Upper lobe of left lung (tissue), 4 donors: Measurements from ENCODE around the gene PBRM1.

Source experiments
- CTCF ChIP-seq, 6 experiments: fragments of 450-650 bp in 4 of 6; fragments of 200-600 bp in 2 of 6; sonication (generic) in 2 of 6; IDR thresholded peaks; one replicate each; pipeline ENCODE4 v1.5.1; 2016 to 2019; ENCODE audit warnings: antibody characterized with exemption in 6 of 6
- EP300 ChIP-seq, 4 donors: sonication (generic); formaldehyde crosslinking; IDR thresholded peaks; one replicate each; pipeline ENCODE4 v1.5.1; 2017; ENCODE audit warnings: antibody characterized with exemption in 4 of 4, control low read depth in 2 of 4
- POLR2AphosphoS5 ChIP-seq, 2 donors: sonication (generic); formaldehyde crosslinking; IDR thresholded peaks; one replicate each; pipeline ENCODE4 v1.5.1; 2017; ENCODE audit warnings: antibody characterized with exemption in 2 of 2

GRCh38 chr3:52710512-52710911, 24.8 kb upstream of the PBRM1 start:
- TF ChIP-seq CTCF (IDR thresholded peaks at IDR 0.05) (no peak), EP300 (IDR thresholded peaks at IDR 0.05) (no peak), POLR2AphosphoS5 (IDR thresholded peaks at IDR 0.05) (no peak)
